GM21717 (cell line): ENCODE results near the gene TNFSF11.

Source experiments
- ATAC-seq: cut with Tn5 transposase; IDR thresholded peaks from one replicate; pipeline ENCODE4 v1.9.1; 2021; ENCODE audit warnings: mild to moderate bottlenecking, moderate library complexity; ENCODE audit not compliant: unreplicated experiment

TNFSF11 gene

DNA sequence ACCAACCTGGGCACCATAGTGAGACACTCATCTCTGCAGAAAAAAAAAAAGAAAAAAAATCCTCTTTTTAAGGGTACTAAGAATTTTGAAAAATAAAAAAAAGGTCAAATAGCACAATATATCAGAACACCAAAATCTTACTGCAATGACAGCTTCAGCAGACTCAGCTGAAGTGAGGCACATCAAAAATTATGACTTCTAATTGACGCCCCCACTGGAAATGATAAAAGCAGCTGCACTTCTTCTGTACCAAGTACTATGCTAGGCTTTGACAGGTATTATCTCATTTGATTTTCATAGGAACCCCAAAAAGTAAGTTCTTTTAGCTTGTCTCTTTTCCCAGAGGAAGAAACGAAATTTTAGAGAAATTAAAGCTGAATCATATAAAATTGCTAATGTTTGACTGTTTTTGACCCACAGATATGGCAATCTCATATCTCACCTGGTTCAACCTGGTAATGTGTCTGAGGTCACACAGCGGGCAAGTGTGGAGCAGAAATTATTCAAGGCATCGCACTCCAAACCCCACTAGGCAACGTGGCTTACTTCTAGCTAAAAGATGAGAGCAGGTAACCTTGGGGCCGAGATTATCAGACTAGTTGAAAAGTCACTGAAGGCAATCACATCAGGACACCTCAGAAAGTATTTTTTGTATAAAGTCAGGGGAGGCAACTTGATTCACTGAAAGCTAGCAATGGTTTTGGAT, 78.1 kb downstream of the TNFSF11 start:
- ATAC-seq, result no peak

DNA sequence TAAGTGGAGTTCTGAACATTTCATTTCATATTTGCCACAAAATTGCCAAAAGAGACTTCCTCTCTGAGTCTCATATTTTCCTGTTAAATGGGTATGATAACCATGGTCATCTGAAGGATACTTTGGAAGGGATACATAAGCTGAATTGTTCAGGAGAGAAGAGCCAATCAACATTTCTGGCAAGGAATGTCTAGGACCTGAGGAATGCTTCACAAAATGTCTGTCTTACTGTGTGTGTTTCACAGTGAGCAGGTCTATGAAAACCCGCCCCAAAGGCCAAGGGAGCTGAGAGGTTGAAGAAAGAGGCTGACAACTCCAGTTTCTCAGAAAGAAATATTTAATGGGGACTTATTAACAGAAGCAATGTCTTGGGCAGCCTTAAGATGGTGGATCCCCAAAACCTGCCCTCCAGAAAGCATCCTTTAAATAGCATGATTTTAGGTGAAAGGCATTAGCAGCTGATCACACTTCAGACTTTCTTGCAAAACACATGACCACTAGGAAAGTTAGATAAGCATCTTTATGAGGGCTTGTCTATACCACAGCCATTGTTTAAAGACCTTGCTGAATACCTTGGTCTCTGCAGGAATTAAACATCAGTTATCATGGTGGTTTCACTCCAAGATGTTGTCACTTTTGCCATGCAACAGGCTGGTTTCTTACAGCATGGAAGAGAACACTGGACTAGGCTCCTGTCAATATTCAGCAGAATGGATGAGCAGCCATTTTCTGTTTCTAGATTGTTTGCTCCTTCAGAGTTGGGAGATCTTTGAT, 78.9 kb downstream of the TNFSF11 start:
- no peak for ATAC-seq

DNA sequence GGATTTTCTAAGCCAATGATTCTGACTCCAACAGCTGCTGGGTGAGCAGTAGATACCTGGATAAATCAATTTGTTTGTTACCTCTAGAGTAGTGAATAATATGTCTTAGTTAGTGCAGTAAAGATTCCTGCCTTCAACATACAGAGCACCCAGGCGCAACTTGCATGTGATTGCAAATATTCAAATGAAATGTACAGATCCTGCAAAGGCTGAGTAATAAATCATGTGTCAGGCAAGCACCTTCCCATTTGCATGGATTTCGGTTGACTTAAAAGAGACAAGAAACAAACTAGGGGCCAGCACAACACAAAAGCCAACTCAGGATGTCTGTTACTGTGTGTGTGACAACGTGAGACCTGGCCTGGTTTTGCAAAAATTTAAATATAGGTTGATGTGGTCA, 79.7 kb downstream of the TNFSF11 start:
- ATAC-seq, result no peak

DNA sequence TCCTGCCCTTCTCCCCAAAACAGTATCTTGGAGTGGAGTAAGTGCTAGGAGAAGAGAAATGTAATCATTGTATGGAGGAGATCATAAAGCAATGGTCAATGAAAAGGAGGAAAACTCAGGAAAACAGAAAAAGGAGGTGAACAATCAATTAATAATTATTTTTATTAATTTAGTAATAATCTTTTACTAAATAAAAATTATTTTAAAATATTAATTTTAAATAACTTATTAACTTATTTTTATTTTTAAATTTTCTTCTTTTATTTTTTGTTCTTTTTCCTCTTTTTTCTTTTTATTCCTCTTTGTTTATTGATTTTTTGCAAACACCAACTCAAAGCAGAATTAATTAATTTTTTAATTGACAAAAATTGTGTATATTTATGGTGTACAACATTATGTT, 80.3 kb downstream of the TNFSF11 start:
- no peak for ATAC-seq

DNA sequence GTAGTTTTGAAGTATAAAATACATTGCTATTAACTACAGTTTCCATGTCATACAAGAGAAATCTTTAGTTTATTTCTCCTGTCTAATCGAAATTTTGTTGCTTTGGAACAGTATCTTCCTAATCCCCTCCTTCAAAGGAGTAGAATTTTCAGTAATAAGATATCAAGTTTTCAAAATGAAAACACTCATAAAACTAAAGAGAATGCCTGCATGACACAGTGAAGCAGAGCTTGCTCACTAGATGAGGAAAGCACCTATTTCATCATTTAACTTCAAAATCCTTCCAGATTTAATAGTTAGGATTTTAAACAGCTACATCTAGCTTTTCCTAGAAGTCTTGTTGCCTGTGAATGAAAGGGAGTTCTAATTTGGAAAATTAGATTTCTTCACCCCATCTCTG, 80.8 kb downstream of the TNFSF11 start:
- ATAC-seq, result no peak

DNA sequence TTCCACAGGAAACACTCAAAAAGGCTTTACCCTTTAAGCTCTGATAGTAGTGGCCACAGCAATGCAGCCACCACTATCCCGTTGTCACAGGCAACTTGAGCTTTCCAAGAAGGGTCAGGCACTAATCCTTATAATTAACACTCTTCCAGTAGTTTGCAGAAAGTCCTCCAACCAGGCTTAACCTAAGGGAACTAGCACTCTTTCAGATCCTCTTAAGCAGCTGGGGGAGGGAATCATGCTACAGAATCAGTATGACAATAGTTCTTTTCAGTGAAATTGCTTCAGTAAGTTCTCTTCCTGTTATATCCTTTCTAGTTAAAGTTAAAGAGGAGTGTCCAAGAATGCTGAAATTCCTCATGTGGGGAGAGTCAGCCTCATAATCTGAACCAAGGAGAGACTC, 82.2 kb downstream of the TNFSF11 start:
- no peak for ATAC-seq

DNA sequence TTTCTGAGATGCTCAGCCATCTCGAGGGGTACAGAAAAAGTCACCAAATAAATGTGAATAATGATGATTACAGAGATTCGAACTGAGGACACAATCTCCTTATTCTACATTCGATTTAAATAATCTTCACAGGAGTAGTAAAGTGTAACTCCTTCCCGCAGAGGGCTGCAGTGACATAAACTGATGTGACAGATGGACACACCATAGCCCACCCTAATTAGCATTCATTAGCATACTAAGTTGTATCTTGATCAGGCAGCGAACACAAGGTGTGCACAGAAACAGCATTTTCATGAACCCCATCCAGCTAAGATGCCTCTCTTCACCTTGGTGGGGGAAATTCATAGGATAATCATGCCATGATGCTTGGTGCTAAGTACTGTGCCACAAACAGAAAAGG, 83.0 kb downstream of the TNFSF11 start:
- no peak for ATAC-seq
